ENCODE measurements around the gene TNRC18. TPM values are rescaled to one million over a fixed set of nuclear protein-coding genes. Genes with fewer than 3 reads are reported as not detected.
A peak's percentile ranks its signal among the peaks of the same experiment; 100 is the strongest.

TNRC18 gene
- polyA plus RNA-seq, 1 of the 3 experiments (the other 2 are of a cell fraction) = 34.4 TPM

- Histone ChIP-seq H3F3A (replicated peaks; ENCODE audit: insufficient read depth) (no peaks in the 10 kb centered on the region), H3K27ac (ENCODE audit: low read depth in 2 of 2, low read length in 1 of 2) (no peak overlapping the region), H3K9me3 (no peaks in the 10 kb centered on the region), H3K9ac (no peak overlapping the region), H3K9me2 (no peaks in the 10 kb centered on the region), H3K79me2 (ENCODE audit: insufficient read depth) (no peaks in the 10 kb centered on the region), H3K36me3 (replicated peaks in 1 of 2; ENCODE audit: control insufficient read depth in 1 of 2, insufficient read depth in 2 of 2, low read length in 1 of 2) (no peaks in the 10 kb centered on the region), H4K20me1 (ENCODE audit: insufficient read depth) (no peaks in the 10 kb centered on the region), H3K4me3 (ENCODE audit: low read depth in 2 of 2, low read length in 1 of 2) (no peak overlapping the region), H3K4me2 (no peak overlapping the region), H3K27me3 (ENCODE audit: insufficient read depth) (no peaks in the 10 kb centered on the region), H3K4me1 (ENCODE audit: control insufficient read depth in 1 of 2, insufficient read depth in 2 of 2, low read depth in 1 of 2, low read length in 1 of 2) (no peaks in the 10 kb centered on the region; a peak in 1 of 4 replicates), H2AFZ (ENCODE audit: low read depth) (no peak overlapping the region)
- ChIA-PET CTCF (interaction anchor here (1.3 to 2.3 kb wide), 4 partner anchors 8 to 105 kb away, joined by 3 to 9 read pairs (median 4); no protein-coding TSS in a partner anchor), POLR2A (no interaction called here)
- whole genome bisulfite sequencing (ENCODE audit: low lambda C conversion rate) = 88% methylated on average over 20 of the region's 22 CpGs
- TF ChIP-seq SIN3A (IDR thresholded peaks at IDR 0.05; ENCODE audit: borderline replicate concordance, low read depth, low read length) (no peak), ZBTB33 (IDR thresholded peaks at IDR 0.05; ENCODE audit: borderline replicate concordance, low read depth) (no peak), TAF1 (IDR thresholded peaks at IDR 0.05; ENCODE audit: borderline replicate concordance, low read depth, low read length) (no peak), RXRA (IDR thresholded peaks at IDR 0.05; ENCODE audit: borderline replicate concordance, low read depth) (no peak), EP300 (IDR thresholded peaks at IDR 0.05; ENCODE audit: borderline replicate concordance in 1 of 2, low read depth in 1 of 2, low read length in 1 of 2) (no peak), YY1 (IDR thresholded peaks at IDR 0.05; ENCODE audit: low read depth) (no peak), USF2 (IDR thresholded peaks at IDR 0.05; ENCODE audit: borderline replicate concordance, low read depth, low read length) (no peak), RFX5 (IDR thresholded peaks at IDR 0.05; ENCODE audit: low read length) (no peak)
- DNase-seq = no peak
Measured at GRCh38 chr7:5470816-5471215, 47.2 kb upstream of the TNRC18 start.

DNA sequence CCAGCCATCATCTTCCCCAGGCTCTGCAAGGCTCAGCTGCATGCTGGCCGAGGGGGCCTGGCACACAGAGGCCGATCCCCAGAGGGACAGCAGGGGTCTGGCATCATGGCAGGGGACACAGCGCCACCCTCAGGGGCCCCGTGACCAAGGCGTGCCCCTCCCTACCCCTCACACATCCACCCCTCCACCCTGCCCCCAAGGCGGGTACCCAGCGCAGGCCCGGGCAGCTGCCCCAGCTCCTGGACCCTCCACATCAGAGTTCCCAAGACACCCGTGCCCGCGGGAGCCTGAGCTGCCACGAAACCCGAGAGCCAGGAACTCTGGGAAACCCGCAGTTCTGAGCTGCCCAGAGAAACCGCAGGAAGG is 46.5 kb upstream of the TNRC18 start:
- no peak overlapping the region for H3K4me3 ChIP-seq (ENCODE audit: low read depth in 2 of 2, low read length in 1 of 2)
- WGBS (ENCODE audit: low lambda C conversion rate) = 74% methylated on average over 4 of the region's 15 CpGs
- no peaks in the 10 kb centered on the region for H3K9me3 ChIP-seq
- H3K27me3 ChIP-seq (ENCODE audit: insufficient read depth) = no peaks in the 10 kb centered on the region
- H3K36me3 ChIP-seq (replicated peaks in 1 of 2; ENCODE audit: control insufficient read depth in 1 of 2, insufficient read depth in 2 of 2, low read length in 1 of 2) = no peaks in the 10 kb centered on the region
- H3K9me2 ChIP-seq = no peaks in the 10 kb centered on the region
- H3K9ac ChIP-seq = no peak overlapping the region
- no peak for TF ChIP-seq CHD2 (IDR thresholded peaks at IDR 0.05; ENCODE audit: low read length, partially characterized antibody)
- TF ChIP-seq RAD21 (IDR thresholded peaks at IDR 0.05; ENCODE audit: low read length) = peak; percentile 10; the same call in 1 of the 2 replicates
- no peaks in the 10 kb centered on the region for H4K20me1 ChIP-seq (ENCODE audit: insufficient read depth)
- H3F3A ChIP-seq (replicated peaks; ENCODE audit: insufficient read depth) = no peaks in the 10 kb centered on the region
- ChIA-PET CTCF (interaction anchor here (1.3 to 2.3 kb wide), 4 partner anchors 8 to 104 kb away, joined by 3 to 9 read pairs (median 4); no protein-coding TSS in a partner anchor), POLR2A (no interaction called here)
- no peak overlapping the region for H2AFZ ChIP-seq (ENCODE audit: low read depth)
- no peak overlapping the region for H3K27ac ChIP-seq (ENCODE audit: low read depth in 2 of 2, low read length in 1 of 2)
- H3K4me1 ChIP-seq (ENCODE audit: control insufficient read depth in 1 of 2, insufficient read depth in 2 of 2, low read depth in 1 of 2, low read length in 1 of 2) = no peaks in the 10 kb centered on the region; a peak in 1 of 4 replicates
- H3K79me2 ChIP-seq (ENCODE audit: insufficient read depth) = no peaks in the 10 kb centered on the region
- H3K4me2 ChIP-seq = no peak overlapping the region
- DNase-seq = peak; percentile 70

Measured in SK-N-SH (cell line).